Cardiac fibroblast (primary cell): ENCODE results near the gene NXPE4.

ENCODE experiments used
- DNase-seq, 2 donors: peaks; one replicate each; pipeline versions ENCODE4 v3.0.0 to v3.0.0-alpha.2; 2010; ENCODE audit warnings: low read depth in 2 of 2
- H3K4me3 ChIP-seq, 2 donors: replicated peaks in 1 of 2; 1 replicate in 1 of 2; 2 replicates in 1 of 2; pipeline ENCODE4 v1.5.1; 2011; ENCODE audit warnings: low read depth in 2 of 2, low read length in 2 of 2, mild to moderate bottlenecking in 2 of 2, moderate library complexity in 1 of 2
- CTCF ChIP-seq: IDR thresholded peaks from one replicate; pipeline ENCODE4 v1.5.1; 2011; ENCODE audit warnings: low read depth, mild to moderate bottlenecking, low read length, inconsistent platforms

The NXPE4 gene

DNA sequence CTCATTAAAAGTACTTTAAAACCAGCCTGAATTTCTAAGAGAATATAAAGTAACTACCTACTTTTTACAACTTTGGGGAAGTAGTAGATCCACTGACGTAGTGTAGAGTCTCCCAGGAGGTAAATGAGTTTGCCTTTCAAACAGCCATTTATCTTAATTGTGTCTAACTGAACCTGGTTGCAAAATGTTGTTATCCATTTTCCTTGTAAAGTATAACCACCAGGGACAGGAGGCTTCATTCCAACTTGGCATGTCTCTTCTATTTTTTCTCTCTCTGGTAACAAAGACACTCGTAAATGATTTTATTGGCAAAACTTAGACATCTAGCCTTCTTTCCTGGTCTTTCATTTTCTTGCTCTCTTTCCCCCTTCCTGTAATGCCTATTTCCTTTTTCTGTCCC, 72.8 kb downstream of the NXPE4 start:
- DNase-seq, result no peak
- H3K4me3 ChIP-seq, result no peak overlapping the region
- no peak for TF ChIP-seq CTCF
